HepG2 (cell line): ENCODE results near the gene NEUROD1. TPM values are rescaled to one million over a fixed set of nuclear protein-coding genes. Genes with fewer than 3 reads are reported as not detected.
"Not testable (repeated sequence)": the region's sequence is repeated elsewhere in the genome, so short reads cannot be mapped to it uniquely, and the experiment has no call there.

ENCODE experiments used
- ATAC-seq: fragments of 200-7000 bp; cut with Tn5 transposase; 3 replicates; pipeline ENCODE4 v1.9.1; 2020; ENCODE audit warnings: mild to moderate bottlenecking, moderate library complexity
- BruUV-seq: library from RNA; stranded (reverse); fragments of 400-500 nt; replicated peaks from 2 replicates; lab custom pipeline; 2021; lab: Mats Ljungman, UMichigan
- CTCF ChIA-PET: fragments of 300-600 bp; formaldehyde crosslinking; extraction: SDS; loops from one replicate; lab custom pipeline; 2021; ENCODE audit warnings: low total read pairs, inconsistent platforms, low intra/inter-chr PET ratio; lab: Yijun Ruan, JAX
- POLR2A ChIA-PET: fragments of 350-600 bp; sonication (Branson Sonifier 250); formaldehyde crosslinking; loops from one replicate; lab custom pipeline; 2020; ENCODE audit warnings: antibody characterized with exemption, inconsistent platforms; lab: Yijun Ruan, JAX
- DNase-seq: peaks from one replicate; pipeline ENCODE4 v3.0.0-alpha.2; 2015; ENCODE audit warnings: low spot score
- FAIRE-seq: peaks from 3 replicates; lab custom pipeline; 2011; peaks lifted over from hg19 to GRCh38; lab: Jason Lieb, UNC
- H2AFZ ChIP-seq: one replicate; pipeline ENCODE4 v1.6.1; 2011; ENCODE audit warnings: low read length, inconsistent platforms
- H3K27ac ChIP-seq: fragments of 300-600 bp; 3 replicates; pipeline ENCODE4 v1.8.0; 2011; ENCODE audit warnings: mixed run types, mild to moderate bottlenecking, mixed read lengths, low read length, inconsistent platforms; ENCODE audit not compliant: insufficient read depth; ENCODE audit errors: extremely low read length
- H3K27me3 ChIP-seq, 2 experiments: fragments of 200-600 bp in 1 of 2; 2 replicates in 1 of 2; 3 replicates in 1 of 2; pipeline versions ENCODE4 v1.6.0 to v1.8.0; 2011; ENCODE audit warnings: low read length in 2 of 2, mild to moderate bottlenecking in 2 of 2, moderate library complexity in 2 of 2, inconsistent platforms in 1 of 2; ENCODE audit not compliant: insufficient read depth in 2 of 2, control insufficient read depth in 1 of 2
- H3K36me3 ChIP-seq, 2 experiments: fragments of 200-600 bp in 1 of 2; replicated peaks in 1 of 2; 2 replicates in 1 of 2; 3 replicates in 1 of 2; pipeline versions ENCODE4 v1.5.1 to v1.8.0; 2011; ENCODE audit warnings: low read length in 2 of 2, inconsistent platforms in 1 of 2; ENCODE audit not compliant: insufficient read depth in 2 of 2, control insufficient read depth in 1 of 2
- H3K4me1 ChIP-seq: 2 replicates; pipeline ENCODE4 v1.5.1; 2012; ENCODE audit warnings: low read length, inconsistent platforms; ENCODE audit not compliant: insufficient read depth
- H3K4me2 ChIP-seq: 2 replicates; pipeline ENCODE4 v1.6.0; 2011; ENCODE audit warnings: low read depth, low read length, inconsistent platforms
- H3K4me3 ChIP-seq, 3 experiments: fragments of 200-600 bp in 1 of 3; sonication (generic), shearing (Covaris generic) in 1 of 3; replicated peaks in 1 of 3; 2 replicates each; pipeline ENCODE4 v1.5.1; 2011 to 2016; ENCODE audit warnings: low read length in 3 of 3, inconsistent platforms in 2 of 3, low read depth in 2 of 3, mild to moderate bottlenecking in 2 of 3, control low read depth in 1 of 3, mixed read lengths in 1 of 3; ENCODE audit not compliant: insufficient read depth in 1 of 3
- H3K79me2 ChIP-seq: one replicate; pipeline ENCODE4 v1.6.1; 2011; ENCODE audit warnings: low read length, inconsistent platforms; ENCODE audit not compliant: insufficient read depth
- H3K9ac ChIP-seq: 2 replicates; pipeline ENCODE4 v1.6.0; 2011; ENCODE audit warnings: mild to moderate bottlenecking, low read depth, low read length, inconsistent platforms; ENCODE audit not compliant: insufficient read depth
- H3K9me3 ChIP-seq: 2 replicates; pipeline ENCODE4 v1.5.1; 2012; ENCODE audit warnings: mild to moderate bottlenecking, low read length
- H4K20me1 ChIP-seq: 2 replicates; pipeline ENCODE4 v1.6.0; 2011; ENCODE audit warnings: inconsistent platforms, mild to moderate bottlenecking, low read length, moderate library complexity; ENCODE audit not compliant: insufficient read depth
- PLRG1 ChIP-seq: fragments of 450-650 bp; conservative IDR thresholded peaks from 2 replicates; pipeline ENCODE4 v1.6.1; 2016
- WGBS: methylation state at CpG from one replicate; pipeline ENCODE4 v1.1.6; 2017; ENCODE audit warnings: low lambda C conversion rate; 5-methylcytosine and 5-hydroxymethylcytosine counted together
- in situ Hi-C: cut with HindIII; loops from 2 replicates; pipeline ENCODE4 v1.10.0; 2017; ENCODE audit warnings: low pct_unique_long_range_greater_than_20kb; ENCODE audit not compliant: extremely low pct_ligation_motif_present
- intact Hi-C: fragments of 100-400 bp; cut with micrococcal nuclease; formaldehyde crosslinking; loops from one replicate; pipeline ENCODE4 v1.10.0; 2022; ENCODE audit not compliant: unreplicated experiment
- polyA plus RNA-seq, 8 experiments: library from polyadenylated mRNA; depleted of rRNA in 3 of 8; stranded (reverse) in 7 of 8; unstranded in 1 of 8; fragments of >200 nt; fragmentation: Illumina TruSeq in 4 of 8; extraction: Trizol in 4 of 8; gene quantifications; 2 replicates each; pipeline versions ENCODE4 v1.2.1 to v1.2.3, GENCODE V29; 2011 to 2016; ENCODE audit warnings: low read depth in 4 of 8, missing spikeins in 1 of 8, mixed read lengths in 1 of 8; ENCODE audit not compliant: insufficient read depth in 1 of 8
- total RNA-seq, 5 experiments: library from RNA; depleted of rRNA; stranded (reverse); fragments of >200 nt; fragmentation: Illumina TruSeq; extraction: Trizol; gene quantifications; 2 replicates each; pipeline ENCODE4 v1.2.3, GENCODE V29; 2016; ENCODE audit warnings: low read depth in 1 of 5

The NEUROD1 gene
- total and polyA plus RNA-seq, 2 of the 13 experiments (the other 11 are each of a cell fraction or from before 2014, with no cell fraction given), result not detected

GRCh38 chr2:181711051-181711450 lies 30.7 kb upstream of the NEUROD1 start:
- POLR2A ChIA-PET, H3K4me2 ChIP-seq, H3K4me3 ChIP-seq, H3K27me3 ChIP-seq, BruUV-seq, H4K20me1 ChIP-seq, H3K27ac ChIP-seq, H3K79me2 ChIP-seq, FAIRE-seq, H3K9ac ChIP-seq, H3K4me1 ChIP-seq, CTCF ChIA-PET, H3K36me3 ChIP-seq, DNase-seq, ATAC-seq, H3K9me3 ChIP-seq, H2AFZ ChIP-seq, intact Hi-C loops: not testable (repeated sequence)
- in situ Hi-C loops, result loop anchor here (10.0 to 25.0 kb wide), 2 partner anchors 606 to 1599 kb away; no protein-coding TSS in a partner anchor

- DNase-seq, CTCF ChIA-PET, H3K27me3 ChIP-seq, H3K27ac ChIP-seq, H2AFZ ChIP-seq, H4K20me1 ChIP-seq, H3K9ac ChIP-seq, H3K4me2 ChIP-seq, BruUV-seq, H3K4me3 ChIP-seq, POLR2A ChIA-PET, intact Hi-C loops, H3K4me1 ChIP-seq, ATAC-seq, H3K36me3 ChIP-seq, H3K79me2 ChIP-seq, FAIRE-seq: not testable (repeated sequence)
- 45% methylated on average over 3 of the region's 3 CpGs for WGBS
- H3K9me3 ChIP-seq, result peaks cover 15% of the 10 kb centered on the region
- in situ Hi-C loops, result loop anchor here (25.0 kb wide), 1 partner anchor 1590 kb away; no protein-coding TSS in a partner anchor
Measured at GRCh38 chr2:181702519-181702918, 22.2 kb upstream of the NEUROD1 start.

GRCh38 chr2:181698223-181698622 lies 17.9 kb upstream of the NEUROD1 start:
- in situ Hi-C loops (no loop called here), intact Hi-C loops (no loop called here)
- H3K27me3 ChIP-seq, result no peaks in the 10 kb centered on the region
- FAIRE-seq, result no peak
- H3K4me2 ChIP-seq, result no peak overlapping the region
- no TSS peak for BruUV-seq
- no peak for TF ChIP-seq PLRG1
- no peak overlapping the region for H3K27ac ChIP-seq
- CTCF ChIA-PET, result no interaction called here
- POLR2A ChIA-PET, result no interaction called here
- H3K79me2 ChIP-seq, result no peaks in the 10 kb centered on the region
- no peak for DNase-seq
- no peak overlapping the region for H2AFZ ChIP-seq
- no peaks in the 10 kb centered on the region for H3K4me1 ChIP-seq
- ATAC-seq, result no peak
- no peaks in the 10 kb centered on the region for H4K20me1 ChIP-seq
- H3K36me3 ChIP-seq, result no peaks in the 10 kb centered on the region
- no peak overlapping the region for H3K4me3 ChIP-seq
- 94% methylated on average over 1 of the region's 1 CpG for WGBS
- H3K9ac ChIP-seq, result no peak overlapping the region
- H3K9me3 ChIP-seq, result peaks cover 8% of the 10 kb centered on the region
